GM11168 (cell line): ENCODE measurements around the gene RARB.

Source experiments
- in situ Hi-C: fragments of 300-500 bp; cut with MboI; formaldehyde crosslinking; loops from one replicate; pipeline ENCODE4 v1.12.0; 2022; ENCODE audit warnings: low sequenced_read_pairs; ENCODE audit not compliant: unreplicated experiment

Gene RARB

DNA sequence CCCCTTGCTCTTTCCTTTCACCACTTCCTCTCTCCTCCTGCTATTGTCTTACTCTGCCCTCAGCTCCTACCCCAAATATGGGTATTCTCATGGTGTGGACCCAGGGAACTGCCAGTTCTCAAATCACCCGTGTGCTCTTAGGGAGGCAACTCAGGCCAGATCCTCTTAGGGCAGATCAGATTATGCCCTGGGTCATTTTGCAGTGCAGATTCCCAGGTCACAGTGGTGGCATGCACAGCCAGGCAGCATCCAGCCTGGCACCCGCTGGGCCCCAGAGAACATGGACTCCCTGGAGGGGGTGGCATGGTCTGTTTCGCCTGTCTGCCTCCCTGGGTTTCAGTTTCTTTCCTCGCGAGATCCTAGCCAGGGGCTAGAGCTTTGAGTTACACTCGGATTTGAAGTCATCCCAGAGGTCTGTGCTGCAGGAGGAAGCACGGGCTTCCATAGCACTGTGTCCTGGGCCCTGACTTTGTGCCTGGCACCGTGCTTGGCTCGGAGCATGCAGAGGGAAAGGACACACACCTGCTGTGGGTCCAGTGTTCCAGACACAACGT is 140.5 kb downstream of the RARB start:
- in situ Hi-C loops, result no loop called here

GRCh38 chr3:25571285-25571684 is 143.2 kb downstream of the RARB start:
- in situ Hi-C loops, result no loop called here

- in situ Hi-C loops, result no loop called here
Measured at GRCh38 chr3:25572336-25572735, 144.3 kb downstream of the RARB start.

DNA sequence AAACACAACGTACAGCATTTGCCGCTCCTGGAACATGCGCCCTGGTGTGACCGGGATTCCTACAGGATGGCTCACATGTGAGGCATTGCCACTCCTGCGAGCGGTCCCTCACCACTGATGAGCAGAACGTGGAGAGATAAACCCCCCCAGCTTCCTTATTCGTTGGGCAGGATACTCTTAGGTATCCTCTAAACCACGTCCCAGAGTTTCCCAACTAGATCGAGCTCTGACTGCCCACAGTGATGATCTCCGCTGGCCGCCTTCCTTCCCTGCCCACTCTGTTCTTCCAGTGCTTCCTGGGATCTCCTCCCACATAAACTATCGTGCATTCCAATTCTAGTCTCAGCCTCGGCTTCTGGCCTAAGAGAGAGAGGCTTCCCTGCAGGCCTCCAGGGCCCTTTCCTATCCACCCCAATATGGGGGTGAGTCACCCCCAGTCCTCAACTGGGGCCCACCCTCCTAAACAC is 144.9 kb downstream of the RARB start:
- in situ Hi-C loops, result no loop called here

GRCh38 chr3:25573386-25574171 is 145.5 kb downstream of the RARB start:
- in situ Hi-C loops, result no loop called here

- in situ Hi-C loops, result no loop called here
Measured at GRCh38 chr3:25574172-25574765, 146.2 kb downstream of the RARB start.

- in situ Hi-C loops, result no loop called here
Measured at GRCh38 chr3:25575001-25575400, 146.9 kb downstream of the RARB start.

DNA sequence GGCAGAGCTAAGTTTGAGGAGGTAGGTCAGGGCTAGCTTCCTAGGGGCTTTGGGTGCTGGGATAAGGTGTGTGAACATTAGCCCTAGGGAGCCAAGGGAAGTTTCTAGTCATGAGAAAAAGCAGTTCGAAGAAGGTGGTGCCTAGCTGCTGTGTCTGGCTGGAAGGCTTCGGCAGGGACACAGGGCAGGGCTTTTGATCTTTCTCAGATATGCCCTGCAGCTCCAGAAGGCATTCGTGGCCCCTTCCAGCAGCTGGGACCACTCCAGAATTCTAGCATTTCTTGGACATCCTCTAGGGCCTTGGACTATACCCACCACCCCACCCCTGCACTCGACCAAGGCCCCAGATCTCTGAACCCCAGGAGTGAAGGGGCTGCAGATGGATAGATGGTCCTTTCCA is 148.1 kb downstream of the RARB start:
- in situ Hi-C loops, result no loop called here

DNA sequence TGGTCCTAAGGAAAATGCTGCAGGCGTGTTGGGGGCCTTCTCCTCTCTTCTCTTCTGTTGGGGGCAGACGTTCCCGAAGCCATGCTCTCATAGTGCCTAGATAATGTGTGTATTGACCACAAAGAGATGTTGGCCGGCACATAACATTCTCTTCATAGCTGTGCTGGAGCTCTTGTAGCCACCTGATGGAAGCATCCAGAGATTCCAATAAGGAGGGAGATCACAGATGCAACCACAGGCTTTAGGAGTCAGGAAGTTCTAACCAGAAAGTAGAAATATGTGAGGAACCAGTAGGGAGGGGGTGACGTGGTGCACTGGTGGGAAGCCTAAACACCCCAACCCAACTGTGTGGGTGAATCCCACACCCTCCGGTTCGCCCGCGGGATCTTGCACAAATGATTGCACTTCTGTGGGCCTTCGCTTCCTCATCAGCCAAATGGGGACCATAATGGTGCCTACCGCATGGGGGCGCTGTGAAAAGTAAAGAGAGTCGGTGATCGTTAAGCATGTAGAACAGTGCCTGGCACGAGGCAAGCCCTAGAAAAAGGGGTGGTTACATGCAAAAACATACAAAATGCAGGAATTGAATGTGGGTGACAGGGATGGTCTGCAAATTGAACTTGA is 148.9 kb downstream of the RARB start:
- in situ Hi-C loops, result no loop called here

- in situ Hi-C loops, result no loop called here
Measured at GRCh38 chr3:25578059-25578458, 150.0 kb downstream of the RARB start.

DNA sequence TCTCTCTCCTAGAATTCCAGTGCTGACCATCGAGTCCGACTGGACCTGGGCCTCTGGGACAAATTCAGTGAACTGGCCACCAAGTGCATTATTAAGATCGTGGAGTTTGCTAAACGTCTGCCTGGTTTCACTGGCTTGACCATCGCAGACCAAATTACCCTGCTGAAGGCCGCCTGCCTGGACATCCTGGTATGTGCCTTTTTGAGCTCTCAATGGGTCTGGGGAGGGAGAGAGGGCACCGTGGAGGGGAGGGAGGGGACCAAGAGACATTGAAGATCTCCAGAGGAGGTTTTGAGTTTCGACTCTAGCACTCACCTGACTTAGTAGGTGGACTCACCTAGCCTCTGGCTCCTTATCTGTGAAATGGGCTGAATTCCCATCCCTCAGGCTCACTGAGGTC is 152.5 kb downstream of the RARB start:
- in situ Hi-C loops, result loop anchor here (10.0 kb wide), 1 partner anchor 786 kb away; no protein-coding TSS in a partner anchor

- in situ Hi-C loops, result loop anchor here (10.0 kb wide), 1 partner anchor 787 kb away; no protein-coding TSS in a partner anchor
Measured at GRCh38 chr3:25581335-25581734, 153.3 kb downstream of the RARB start.

GRCh38 chr3:25581823-25582222 is 153.8 kb downstream of the RARB start:
- in situ Hi-C loops, result loop anchor here (10.0 kb wide), 1 partner anchor 787 kb away; no protein-coding TSS in a partner anchor

- in situ Hi-C loops, result loop anchor here (10.0 kb wide), 1 partner anchor 787 kb away; no protein-coding TSS in a partner anchor
Measured at GRCh38 chr3:25582242-25582641, 154.2 kb downstream of the RARB start.

DNA sequence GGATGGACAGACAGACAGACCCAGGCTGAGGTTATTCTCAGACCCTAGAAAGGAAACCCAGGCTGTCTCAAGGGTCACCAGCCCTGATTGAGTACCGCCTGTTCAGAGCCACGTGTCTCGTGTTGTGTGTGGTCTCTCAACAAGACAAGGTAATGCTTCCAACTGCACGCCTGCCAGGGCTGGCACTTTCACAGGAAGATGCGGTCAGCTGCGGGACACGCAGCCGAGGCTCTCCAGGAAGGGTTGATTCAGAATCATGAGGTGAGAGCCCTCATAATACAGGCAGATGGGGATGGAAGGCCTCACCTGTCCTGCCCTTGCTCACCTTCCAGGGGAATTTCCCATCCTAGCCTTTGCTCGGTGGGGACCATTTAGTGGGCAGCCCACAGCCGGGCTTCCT is 155.3 kb downstream of the RARB start:
- in situ Hi-C loops, result loop anchor here (10.0 kb wide), 1 partner anchor 789 kb away; no protein-coding TSS in a partner anchor

- in situ Hi-C loops, result loop anchor here (10.0 kb wide), 1 partner anchor 789 kb away; no protein-coding TSS in a partner anchor
Measured at GRCh38 chr3:25584011-25584789, 156.1 kb downstream of the RARB start.

- in situ Hi-C loops, result loop anchor here (10.0 kb wide), 1 partner anchor 791 kb away; no protein-coding TSS in a partner anchor
Measured at GRCh38 chr3:25585361-25586166, 157.5 kb downstream of the RARB start.

GRCh38 chr3:25586167-25586505 is 158.1 kb downstream of the RARB start:
- in situ Hi-C loops, result loop anchor here (10.0 kb wide), 1 partner anchor 791 kb away; no protein-coding TSS in a partner anchor

GRCh38 chr3:25586553-25586952 is 158.5 kb downstream of the RARB start:
- in situ Hi-C loops, result loop anchor here (10.0 kb wide), 1 partner anchor 792 kb away; no protein-coding TSS in a partner anchor
